Central memory CD4-positive, alpha-beta T cell (primary cell): Measurements from ENCODE around the gene LHX1.

ENCODE experiments used
- DNase-seq: peaks from one replicate; pipeline ENCODE4 v3.0.0; 2022

The LHX1 gene

GRCh38 chr17:36922175-36922574, 15.1 kb upstream of the LHX1 start:
- no peak for DNase-seq

- no peak for DNase-seq
These were observed 13.5 kb upstream of the LHX1 start for GRCh38 chr17:36923814-36924221.

- DNase-seq: no peak
These were observed 11.0 kb upstream of the LHX1 start for GRCh38 chr17:36926226-36926625.

GRCh38 chr17:36926701-36927100, 10.6 kb upstream of the LHX1 start:
- no peak for DNase-seq

GRCh38 chr17:36928471-36929345, 8.6 kb upstream of the LHX1 start:
- DNase-seq: no peak

- no peak for DNase-seq
These were observed 7.3 kb upstream of the LHX1 start for GRCh38 chr17:36929851-36930582.

GRCh38 chr17:36930583-36930900, 6.7 kb upstream of the LHX1 start:
- no peak for DNase-seq

- DNase-seq: no peak
These were observed 6.1 kb upstream of the LHX1 start for GRCh38 chr17:36931096-36931696.

GRCh38 chr17:36931697-36932382, 5.4 kb upstream of the LHX1 start:
- no peak for DNase-seq

- DNase-seq: no peak
These were observed 4.9 kb upstream of the LHX1 start for GRCh38 chr17:36932383-36932693.

GRCh38 chr17:36932694-36933511, 4.4 kb upstream of the LHX1 start:
- DNase-seq: no peak

GRCh38 chr17:36933512-36934143, 3.6 kb upstream of the LHX1 start:
- no peak for DNase-seq

GRCh38 chr17:36934144-36934691, 3.1 kb upstream of the LHX1 start:
- no peak for DNase-seq

- DNase-seq: no peak
These were observed 2.3 kb upstream of the LHX1 start for GRCh38 chr17:36934692-36935630.

GRCh38 chr17:36935671-36936454, 1.4 kb upstream of the LHX1 start:
- DNase-seq: no peak

- DNase-seq: no peak
These were observed 747 bp upstream of the LHX1 start for GRCh38 chr17:36936455-36937000.

GRCh38 chr17:36937959-36938565, 787 bp downstream of the LHX1 start:
- DNase-seq: no peak

- DNase-seq: no peak
These were observed 1.3 kb downstream of the LHX1 start for GRCh38 chr17:36938566-36939051.
